Stimulated activated CD4-positive, alpha-beta T cell treated with anti-CD3 and anti-CD28 coated beads, Interleukin-2, amount 100 ng/mL, for 4 hours (primary cell): ENCODE results near the gene CDCP2.

Source experiments
- DNase-seq: peaks from one replicate; pipeline ENCODE4 v3.0.0-alpha.2; 2020; ENCODE audit warnings: low read depth

CDCP2 gene

GRCh38 chr1:54091666-54092065 lies 61.1 kb downstream of the CDCP2 start:
- DNase-seq = no peak

- DNase-seq = no peak
These were observed 64.4 kb downstream of the CDCP2 start for GRCh38 chr1:54088385-54088784.

DNA sequence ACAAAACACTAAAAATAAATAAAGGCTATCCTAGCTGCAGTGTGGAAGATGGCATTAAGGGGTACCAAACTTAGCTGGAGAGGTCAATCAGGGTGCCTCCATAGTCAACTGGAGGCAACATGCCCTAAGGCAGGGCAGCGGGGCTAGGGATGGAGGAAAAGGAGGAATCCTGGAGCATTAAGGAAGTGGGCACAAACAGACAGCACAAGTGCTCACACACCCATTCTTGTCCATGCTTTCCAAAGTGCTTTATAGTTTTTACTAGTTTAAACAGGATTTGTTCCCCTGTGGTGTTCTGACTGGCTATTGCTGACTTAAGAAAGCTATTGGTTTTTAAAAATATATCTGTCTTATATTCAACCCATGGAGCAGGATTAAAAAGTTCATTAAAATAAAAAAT lies 66.0 kb downstream of the CDCP2 start:
- DNase-seq = no peak

GRCh38 chr1:54084794-54085193 lies 68.0 kb downstream of the CDCP2 start:
- DNase-seq = no peak
